Lung (tissue), 12 donors: ENCODE results near the gene ATXN10. TPM values are rescaled to one million over a fixed set of nuclear protein-coding genes. Genes with fewer than 3 reads are reported as not detected.

Experiments
- ATAC-seq: fragments of 200-7000 bp; cut with Tn5 transposase; one replicate; pipeline ENCODE4 v1.9.1; 2020; ENCODE audit warnings: moderate number of reproducible peaks; ENCODE audit not compliant: insufficient read depth, low FRiP score
- DNase-seq, 3 donors: peaks; one replicate each; pipeline ENCODE4 v3.0.0-alpha.2; 2013 to 2017
- H3K27ac ChIP-seq, 2 donors: one replicate each; pipeline ENCODE4 v1.5.1; 2013; ENCODE audit warnings: mild to moderate bottlenecking in 2 of 2, moderate library complexity in 2 of 2, control low read depth in 1 of 2, inconsistent platforms in 1 of 2, low read depth in 1 of 2, low read length in 1 of 2
- H3K27me3 ChIP-seq, 3 donors: one replicate each; pipeline ENCODE4 v1.5.1; 2013; ENCODE audit warnings: low read length in 2 of 3; ENCODE audit not compliant: control insufficient read depth in 3 of 3, insufficient read depth in 3 of 3
- H3K36me3 ChIP-seq, 4 donors: one replicate each; pipeline ENCODE4 v1.5.1; 2013; ENCODE audit warnings: low read length in 4 of 4, mild to moderate bottlenecking in 1 of 4, moderate library complexity in 1 of 4; ENCODE audit not compliant: control insufficient read depth in 4 of 4, insufficient read depth in 4 of 4
- H3K4me1 ChIP-seq, 5 donors: one replicate each; pipeline ENCODE4 v1.5.1; 2013; ENCODE audit warnings: low read length in 5 of 5, mild to moderate bottlenecking in 2 of 5, moderate library complexity in 1 of 5; ENCODE audit not compliant: control insufficient read depth in 5 of 5, insufficient read depth in 5 of 5
- H3K4me3 ChIP-seq: one replicate; pipeline ENCODE4 v1.5.1; 2013; ENCODE audit warnings: mild to moderate bottlenecking, control low read depth, moderate library complexity
- H3K9ac ChIP-seq, 2 donors: one replicate each; pipeline ENCODE4 v1.5.1; 2013; ENCODE audit warnings: low read length in 2 of 2, control low read depth in 1 of 2; ENCODE audit not compliant: insufficient read depth in 1 of 2
- H3K9me3 ChIP-seq, 4 donors: one replicate each; pipeline ENCODE4 v1.5.1; 2013; ENCODE audit warnings: low read length in 3 of 4, mild to moderate bottlenecking in 1 of 4, moderate library complexity in 1 of 4; ENCODE audit not compliant: control insufficient read depth in 4 of 4, insufficient read depth in 3 of 4
- CTCF ChIP-seq: IDR thresholded peaks from 2 replicates; pipeline ENCODE4 v1.5.1; 2012; ENCODE audit warnings: mild to moderate bottlenecking; ENCODE audit errors: control extremely low read depth, extremely low read depth
- WGBS, 2 donors: extraction: QIAGEN DNeasy Blood & Tissue Kit; methylation state at CpG; one replicate each; pipeline ENCODE4 v1.1.7; 2013; 5-methylcytosine and 5-hydroxymethylcytosine counted together
- polyA plus RNA-seq, 2 donors: library from polyadenylated mRNA; stranded (reverse); fragments of 200-250 nt; gene quantifications; one replicate each; pipeline ENCODE4 v1.2.1, GENCODE V29; 2013
- total RNA-seq, 2 donors: library from RNA; depleted of rRNA in 1 of 2; stranded (reverse); fragments of >200 nt in 1 of 2; gene quantifications; one replicate each; pipeline ENCODE4 v1.2.1, GENCODE V29; 2014 to 2021
- donor health status: control.
- donor health status: control.
- donor health status: Bipolar disorder and iron deficiency.
- donor health status: healthy.
- donor health status: DM: yes; HTN: yes; CAD: no.

Gene ATXN10
- total and polyA plus RNA-seq, 4 donors: 41.9 to 164 (median 92.2) TPM

GRCh38 chr22:45758603-45759002 is 87.0 kb downstream of the ATXN10 start:
- Histone ChIP-seq H3K36me3 (peaks cover 0 to 14% (median 3%) of the 10 kb centered on the region in 4 donors), H3K4me1 (peaks cover 0 to 24% (median 12%) of the 10 kb centered on the region in 5 donors), H3K27me3 (no peaks in the 10 kb centered on the region), H3K9me3 (no peaks in the 10 kb centered on the region), H3K4me3 (no peak overlapping the region), H3K27ac (no peak overlapping the region), H3K9ac (no peak overlapping the region)
- DNase-seq (no peak), ATAC-seq (no peak)
- 79 to 90% methylated on average over 7 of the region's 7 CpGs for WGBS, 2 donors
- TF ChIP-seq CTCF: no peak

GRCh38 chr22:45760682-45761081 is 89.0 kb downstream of the ATXN10 start:
- no peak overlapping the region for H3K4me3 ChIP-seq
- H3K9ac ChIP-seq: no peak overlapping the region
- H3K9me3 ChIP-seq: no peaks in the 10 kb centered on the region
- H3K27me3 ChIP-seq: no peaks in the 10 kb centered on the region
- H3K27ac ChIP-seq: no peak overlapping the region
- WGBS, 2 donors: 93 to 98% methylated on average over 2 of the region's 2 CpGs
- peaks cover 0 to 9% (median 2%) of the 10 kb centered on the region in 4 donors for H3K36me3 ChIP-seq
- TF ChIP-seq CTCF: no peak
- H3K4me1 ChIP-seq: peaks cover 0 to 24% (median 8%) of the 10 kb centered on the region in 5 donors
- no peak for ATAC-seq
- no peak for DNase-seq

DNA sequence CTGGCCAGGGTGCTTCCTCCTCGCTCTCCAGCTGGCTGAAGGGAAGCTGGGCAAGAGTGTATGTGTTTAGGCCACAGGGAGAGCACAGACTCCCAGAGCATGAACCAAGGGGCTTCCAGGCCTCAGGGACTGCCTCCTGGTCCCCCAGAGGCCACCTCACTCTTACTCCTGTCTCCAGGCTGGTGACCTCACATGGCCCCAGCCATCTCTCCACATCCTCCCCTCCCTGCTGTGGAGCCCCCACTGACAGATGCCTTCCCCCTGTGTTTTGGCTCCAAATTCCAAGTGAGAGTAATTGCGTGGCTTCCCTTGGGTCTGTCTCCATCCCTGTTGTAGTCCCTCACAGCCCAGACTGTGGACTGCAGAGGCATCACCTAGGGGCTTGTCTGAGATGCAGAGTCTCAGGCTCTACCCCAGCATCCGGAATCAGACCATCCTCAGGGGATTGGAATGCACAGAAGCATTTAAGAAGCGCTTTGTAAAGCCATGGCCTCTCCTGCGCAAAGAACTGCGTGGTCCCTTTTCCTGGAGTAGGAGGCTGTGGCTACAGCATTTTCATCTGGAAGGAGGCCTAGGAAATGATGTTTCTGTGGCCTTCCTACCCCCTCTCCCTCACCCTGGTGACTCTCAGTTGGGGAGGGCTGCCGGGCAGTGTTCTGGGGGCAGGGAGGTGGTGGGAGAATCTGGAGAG is 91.1 kb downstream of the ATXN10 start:
- 94 to 97% methylated on average over 7 of the region's 7 CpGs for WGBS, 2 donors
- DNase-seq (no peak), ATAC-seq (no peak)
- Histone ChIP-seq H3K4me3 (no peak overlapping the region), H3K4me1 (peaks cover 0 to 11% (median 4%) of the 10 kb centered on the region in 5 donors), H3K27ac (no peak overlapping the region), H3K9me3 (no peaks in the 10 kb centered on the region), H3K27me3 (no peaks in the 10 kb centered on the region), H3K36me3 (peaks cover 0 to 8% (median 2%) of the 10 kb centered on the region in 4 donors), H3K9ac (no peak overlapping the region)
- TF ChIP-seq CTCF: no peak
